ENCODE measurements around the gene TXNDC2. TPM values are rescaled to one million over a fixed set of nuclear protein-coding genes. Genes with fewer than 3 reads are reported as not detected.

Gene TXNDC2
- total and polyA plus RNA-seq, 2 of the 4 experiments (the other 2 are of a cell fraction), result 0.18 TPM; not detected in 1

DNA sequence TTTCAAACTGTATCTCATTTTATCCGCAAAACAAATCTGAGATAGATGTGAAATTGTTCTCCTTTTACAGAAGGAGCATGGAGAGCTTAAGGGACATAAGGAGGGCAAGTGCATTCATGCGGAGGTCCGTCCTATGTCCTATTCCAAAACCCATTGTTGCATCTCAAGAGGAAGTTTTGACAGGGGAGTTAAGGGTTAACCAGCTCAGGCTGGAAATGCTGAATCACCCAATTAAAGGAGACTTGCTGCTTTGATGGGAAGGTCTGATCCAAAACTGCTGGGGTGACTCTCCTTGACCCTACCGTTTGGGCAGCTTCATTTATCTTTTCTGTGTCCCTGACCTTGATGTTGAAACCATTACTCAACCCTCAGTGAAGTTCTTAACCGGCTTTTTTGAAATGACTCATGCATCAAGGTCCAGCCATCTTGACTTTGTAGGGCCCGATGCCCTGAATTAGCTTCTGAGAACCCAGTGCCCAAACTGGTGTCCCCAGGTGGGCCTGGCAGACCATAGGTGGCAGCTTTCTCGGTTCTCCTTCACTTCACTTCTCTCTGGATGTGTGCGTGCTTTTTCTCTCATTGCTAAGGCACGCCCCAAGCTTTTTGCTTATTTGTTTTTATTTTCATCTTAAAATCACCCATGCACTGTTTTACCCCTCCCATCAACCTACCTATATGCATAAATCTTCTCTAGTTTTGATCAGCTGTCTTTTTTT, 15.9 kb upstream of the TXNDC2 start:
- H2BK20ac ChIP-seq (ENCODE audit: low read depth, low read length), result peak overlapping the region; percentile 95
- peak overlapping the region; percentile 55 for H2BK5ac ChIP-seq (ENCODE audit: low read depth, low read length, poor library complexity, severe bottlenecking)
- CTCF ChIA-PET, result no interaction called here
- peak overlapping the region in 1 of 2 experiments; percentile 93; a peak in 3 of 4 replicates for H4K8ac ChIP-seq (ENCODE audit: low read depth in 2 of 2, low read length in 2 of 2)
- peak overlapping the region; percentile 71 for H4K91ac ChIP-seq (ENCODE audit: insufficient read depth, low read depth, low read length)
- H3K9me1 ChIP-seq (ENCODE audit: insufficient read depth, low read length), result peaks cover 10% of the 10 kb centered on the region
- peak overlapping the region; percentile 44; the same call in 1 of the 2 replicates for H3K4me2 ChIP-seq (ENCODE audit: low read depth, low read length)
- peak overlapping the region; percentile 87 for H2AK9ac ChIP-seq (replicated peaks; ENCODE audit: low read depth, low read length, poor library complexity)
- in situ Hi-C loops (cut with MboI; ENCODE audit: low sequenced_read_pairs), result no loop called here
- H3K9me3 ChIP-seq (ENCODE audit: control insufficient read depth, insufficient read depth, low read length), result peaks cover 12% of the 10 kb centered on the region; the same call in 1 of the 2 replicates
- ATAC-seq (ENCODE audit: low read depth) (peak; percentile 64), DNase-seq (peak; percentile 64)
- H2BK15ac ChIP-seq (ENCODE audit: low read depth, low read length), result peak overlapping the region; percentile 53; the same call in 2 of the 3 replicates
- peak overlapping the region; percentile 86 for H2AFZ ChIP-seq (replicated peaks; ENCODE audit: low read length, poor library complexity)
- peak overlapping the region; percentile 69; the same call in 1 of the 2 replicates for H3K27ac ChIP-seq (ENCODE audit: insufficient read depth, low read length)
- no peaks in the 10 kb centered on the region for H3K27me3 ChIP-seq (ENCODE audit: control insufficient read depth, insufficient read depth, low read length)
- TF ChIP-seq CEBPB (IDR thresholded peaks at IDR 0.05; ENCODE audit: low read depth, low read length) (peak; percentile 61), RFX5 (IDR thresholded peaks at IDR 0.05; ENCODE audit: low read depth, low read length) (no peak), NFE2L2 (IDR thresholded peaks at IDR 0.05; ENCODE audit: low read depth, low read length) (peak; percentile 89), MAFK (IDR thresholded peaks at IDR 0.05; ENCODE audit: low read depth, low read length) (peak; percentile 52; the same call in 1 of the 2 replicates)
- POLR2A ChIA-PET (ENCODE audit: unreplicated experiment), result interaction anchor here (1.3 kb wide), 1 partner anchor 44 kb away, joined by 5 read pairs; the partner anchor contains the start of gene VAPA
- H3K56ac ChIP-seq (ENCODE audit: extremely low read depth, insufficient read depth, low read length), result peak overlapping the region; percentile 65; the same call in 1 of the 2 replicates
- dilution Hi-C loops (cut with HindIII; ENCODE audit: low sequenced_read_pairs, unreplicated experiment), result no loop called here
- H3K9ac ChIP-seq (ENCODE audit: low read depth, low read length), result no peak overlapping the region
- 13% methylated on average over 4 of the region's 9 CpGs; no CpG with 5 or more reads in 1 of the 2 experiments for WGBS, 2 experiments (ENCODE audit: extremely low coverage in 2 of 2, insufficient read length in 1 of 2)
- peak overlapping the region; percentile 65 for H3K14ac ChIP-seq (replicated peaks; ENCODE audit: low read depth, low read length)
- BruUV-seq (replicated peaks), result no TSS peak
- H3K4me3 ChIP-seq (ENCODE audit: insufficient read depth, low read depth, low read length), result no peak overlapping the region
- H4K20me1 ChIP-seq (ENCODE audit: insufficient read depth, low read length), result no peaks in the 10 kb centered on the region
- H3K36me3 ChIP-seq (ENCODE audit: control insufficient read depth, insufficient read depth, low read length), result no peaks in the 10 kb centered on the region
- peak overlapping the region; percentile 94 for H2BK120ac ChIP-seq (ENCODE audit: low read depth, low read length)
- H3K4ac ChIP-seq (ENCODE audit: low read depth, low read length), result peak overlapping the region; percentile 88
- H4K5ac ChIP-seq (ENCODE audit: low read depth, low read length), result peak overlapping the region; percentile 93
- peaks cover 15% of the 10 kb centered on the region for H3K4me1 ChIP-seq (ENCODE audit: control insufficient read depth, insufficient read depth, low read length)
- peak overlapping the region; percentile 93 for H3K23ac ChIP-seq (ENCODE audit: low read depth, low read length)
- intact Hi-C loops (cut with micrococcal nuclease), result loop anchor here (10.0 kb wide), 1 partner anchor 65 kb away; no protein-coding TSS in a partner anchor
- H3K18ac ChIP-seq (ENCODE audit: low read depth, low read length), result peak overlapping the region; percentile 88
- no peaks in the 10 kb centered on the region for H3K79me1 ChIP-seq (ENCODE audit: low read depth in 1 of 2, low read length in 2 of 2)
- peak overlapping the region; percentile 87 for H2AK5ac ChIP-seq (ENCODE audit: low read depth, low read length)
